ENCODE measurements around the gene GADL1.

Gene GADL1

DNA sequence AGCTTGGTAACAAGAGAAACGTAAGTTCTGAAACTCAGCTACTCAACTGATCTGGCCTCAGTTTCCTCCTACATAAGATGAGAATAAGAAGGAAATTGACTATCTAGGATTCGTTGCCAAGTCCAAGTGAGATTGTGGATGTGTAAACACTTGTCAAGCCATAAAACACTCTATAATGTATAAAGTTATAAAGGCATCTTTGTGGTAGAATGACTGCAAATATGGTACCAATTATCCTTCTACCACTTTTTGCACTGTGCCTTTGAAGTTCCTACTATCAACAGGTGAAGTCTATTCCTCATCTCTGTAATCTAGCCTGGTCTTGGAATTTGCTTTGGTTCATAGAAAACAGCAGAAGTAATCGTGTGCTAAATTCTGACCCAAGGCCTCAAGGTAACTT is 138.2 kb downstream of the GADL1 start:
- no peak for DNase-seq (ENCODE audit: low read depth in 3 of 3)

DNA sequence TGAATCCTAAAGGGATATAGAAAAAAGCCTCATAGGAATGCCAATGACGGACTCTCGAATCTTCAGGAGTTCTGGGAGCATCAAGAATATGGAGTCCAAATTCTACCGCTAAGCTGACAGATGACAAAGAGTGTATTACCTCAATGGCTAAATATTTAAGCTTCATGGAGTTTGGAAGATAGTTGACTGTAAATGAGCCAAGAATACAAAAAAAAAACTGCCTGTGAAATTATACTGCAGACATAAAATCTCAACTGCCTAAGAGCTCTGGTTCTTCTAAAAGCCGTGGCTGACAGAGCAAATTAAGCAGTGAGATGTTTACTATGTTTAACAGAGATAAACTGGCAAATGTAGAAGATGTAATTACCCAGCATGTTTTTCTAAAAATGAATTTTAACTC is 140.0 kb downstream of the GADL1 start:
- no peak for DNase-seq (ENCODE audit: low read depth in 3 of 3)

DNA sequence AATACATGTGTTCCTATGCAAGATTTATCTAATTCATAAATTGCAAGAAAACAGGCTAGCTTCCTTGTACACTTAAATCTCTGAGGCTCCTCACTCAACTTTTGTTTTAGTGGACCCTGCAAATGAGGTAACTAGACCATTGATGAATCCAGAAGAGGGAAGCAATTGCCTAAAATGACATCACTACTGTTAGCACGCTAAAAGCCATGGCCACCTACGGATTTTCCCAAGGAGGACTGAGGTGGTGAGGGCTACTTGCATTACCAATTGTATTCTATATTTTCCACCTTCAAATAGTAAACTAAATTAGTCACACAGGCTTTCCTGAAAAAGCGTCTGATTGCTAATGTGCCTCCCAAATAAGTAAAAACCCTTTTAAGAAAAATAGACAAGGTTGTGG is 140.7 kb downstream of the GADL1 start:
- no peak for DNase-seq (ENCODE audit: low read depth in 3 of 3)

DNA sequence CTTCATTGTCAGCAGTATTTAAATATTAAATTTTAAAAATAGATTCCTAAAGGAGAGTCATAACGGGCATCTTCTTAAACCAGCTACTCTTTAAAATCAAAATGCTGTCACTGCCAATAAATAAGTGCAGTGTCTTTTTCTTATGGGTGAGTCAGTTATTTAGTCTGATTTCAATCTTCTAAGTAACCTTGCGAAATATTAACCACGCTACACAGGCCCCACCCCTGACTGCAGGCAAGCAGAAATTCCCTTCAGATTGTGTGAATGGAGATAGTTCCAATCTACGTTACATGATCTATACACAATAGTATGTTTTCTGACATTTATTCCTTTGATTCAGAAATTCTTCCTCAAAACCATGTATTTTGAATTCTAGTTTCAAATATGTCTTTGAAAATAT is 141.5 kb downstream of the GADL1 start:
- DNase-seq (ENCODE audit: low read depth in 3 of 3) = no peak

DNA sequence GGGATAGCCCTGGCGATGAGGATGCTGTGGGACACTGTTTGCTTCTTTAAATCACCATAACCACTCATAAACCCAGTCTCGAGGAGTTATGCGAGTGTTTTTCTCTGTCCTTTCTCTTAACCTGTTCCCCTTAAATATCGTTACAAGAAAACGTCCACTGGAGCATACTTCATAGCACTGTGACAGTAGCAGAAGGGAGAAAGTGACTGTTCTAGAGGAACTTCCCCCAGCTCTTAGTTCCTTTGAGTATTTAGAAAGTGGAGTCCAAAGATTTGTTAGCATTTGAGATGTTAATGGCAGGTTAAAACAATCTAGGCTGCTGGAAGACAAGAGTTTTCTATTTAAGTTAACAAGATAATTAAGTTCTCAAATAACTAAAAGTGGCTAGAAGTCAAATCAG is 142.0 kb downstream of the GADL1 start:
- no peak for DNase-seq (ENCODE audit: low read depth in 3 of 3)

DNA sequence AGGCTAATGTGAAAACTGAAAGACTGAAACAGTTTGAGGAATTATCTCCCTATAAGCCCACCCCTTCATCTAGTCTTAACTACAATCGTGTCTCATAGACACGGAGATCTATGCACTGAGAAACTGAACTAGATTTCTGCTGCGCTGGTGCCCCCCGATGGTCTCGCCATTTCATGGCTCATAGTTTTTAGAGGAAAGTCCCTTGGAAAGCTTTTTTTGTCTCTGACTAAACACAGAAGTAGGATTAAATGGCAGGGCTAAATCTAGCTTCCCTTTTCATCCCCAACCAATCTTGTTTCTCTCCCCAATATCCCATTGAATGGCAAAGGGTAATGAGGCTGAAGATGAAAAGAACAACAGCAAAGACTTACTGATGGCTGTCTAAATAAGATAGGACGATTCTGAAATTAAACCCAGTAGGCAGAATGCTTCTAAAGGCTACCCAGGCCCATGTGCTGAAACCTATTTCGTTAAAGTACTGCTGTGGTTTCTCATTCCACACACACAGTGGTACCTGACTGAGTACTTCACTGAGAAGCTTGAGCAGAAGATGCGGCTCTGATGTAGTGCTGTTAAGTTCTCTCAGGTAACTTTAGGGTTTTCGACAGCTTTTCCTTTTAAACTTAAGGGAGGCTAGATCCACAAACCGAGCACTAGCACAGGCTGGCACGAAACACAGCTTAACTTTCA is 142.7 kb downstream of the GADL1 start:
- peak in 2 of 3 donors; percentile 23 to 28 for DNase-seq (ENCODE audit: low read depth in 3 of 3)

DNA sequence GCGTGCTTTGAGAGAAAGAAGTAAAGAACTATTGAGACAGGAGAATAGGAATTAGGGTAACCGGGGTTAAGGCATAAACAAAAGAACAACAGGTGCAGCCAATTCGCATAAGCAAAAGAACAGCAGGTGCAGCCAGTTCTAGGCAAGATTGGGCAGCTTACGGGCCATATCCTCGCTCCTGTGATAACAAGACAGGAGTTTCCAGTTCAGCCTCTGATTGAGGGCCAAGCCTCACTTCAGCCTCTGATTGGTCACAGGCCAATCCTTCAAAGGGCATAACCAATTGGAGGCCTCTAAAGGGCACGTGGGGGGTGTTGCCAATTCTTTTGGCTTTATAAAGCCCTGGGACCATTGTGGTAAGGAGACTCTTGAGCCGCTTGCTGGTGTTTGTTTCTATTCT is 143.5 kb downstream of the GADL1 start:
- DNase-seq (ENCODE audit: low read depth in 3 of 3) = no peak

DNA sequence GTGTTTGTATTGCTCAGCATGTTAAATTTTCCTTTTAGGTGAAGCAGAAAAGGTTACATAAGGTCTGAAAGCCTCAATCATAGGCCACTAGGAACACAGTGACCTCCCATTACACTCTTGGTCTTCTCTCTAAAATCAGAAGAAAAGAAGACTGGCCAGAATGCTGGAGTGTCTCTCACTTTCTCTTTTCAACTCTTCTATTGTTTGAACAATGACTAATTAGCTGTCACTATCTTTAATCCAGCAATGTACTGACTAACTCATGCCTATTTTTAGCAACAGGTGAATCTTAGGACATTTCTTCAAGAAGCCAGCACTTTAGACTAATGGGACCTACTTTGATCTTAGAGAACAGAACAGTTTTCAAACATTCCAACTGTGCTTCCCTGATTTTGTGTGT is 145.2 kb downstream of the GADL1 start:
- no peak for DNase-seq (ENCODE audit: low read depth in 3 of 3)

DNA sequence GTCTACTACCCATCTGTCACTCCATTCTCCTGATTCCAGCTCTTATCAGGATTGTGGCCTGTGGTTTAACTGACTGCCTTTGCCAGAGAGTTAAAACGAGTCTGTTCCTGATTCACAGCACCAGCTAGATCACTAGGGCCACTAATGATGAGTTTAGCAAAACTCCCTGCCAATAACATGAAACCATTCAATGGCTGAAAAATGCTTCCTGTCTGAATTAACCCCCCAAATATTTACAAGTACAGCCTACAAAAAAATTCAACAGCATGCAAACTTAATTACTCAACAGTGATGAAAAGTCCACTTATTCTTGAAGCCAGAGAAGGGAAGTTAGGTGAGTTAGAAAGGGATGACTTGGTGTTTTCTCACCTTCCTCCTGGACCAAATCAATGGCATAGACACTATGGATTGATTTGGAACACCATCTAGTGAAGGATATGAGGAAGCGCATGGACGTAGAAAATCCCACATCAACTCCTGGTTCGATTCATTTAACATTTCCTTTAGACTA is 146.6 kb downstream of the GADL1 start:
- no peak for DNase-seq (ENCODE audit: low read depth in 3 of 3)

DNA sequence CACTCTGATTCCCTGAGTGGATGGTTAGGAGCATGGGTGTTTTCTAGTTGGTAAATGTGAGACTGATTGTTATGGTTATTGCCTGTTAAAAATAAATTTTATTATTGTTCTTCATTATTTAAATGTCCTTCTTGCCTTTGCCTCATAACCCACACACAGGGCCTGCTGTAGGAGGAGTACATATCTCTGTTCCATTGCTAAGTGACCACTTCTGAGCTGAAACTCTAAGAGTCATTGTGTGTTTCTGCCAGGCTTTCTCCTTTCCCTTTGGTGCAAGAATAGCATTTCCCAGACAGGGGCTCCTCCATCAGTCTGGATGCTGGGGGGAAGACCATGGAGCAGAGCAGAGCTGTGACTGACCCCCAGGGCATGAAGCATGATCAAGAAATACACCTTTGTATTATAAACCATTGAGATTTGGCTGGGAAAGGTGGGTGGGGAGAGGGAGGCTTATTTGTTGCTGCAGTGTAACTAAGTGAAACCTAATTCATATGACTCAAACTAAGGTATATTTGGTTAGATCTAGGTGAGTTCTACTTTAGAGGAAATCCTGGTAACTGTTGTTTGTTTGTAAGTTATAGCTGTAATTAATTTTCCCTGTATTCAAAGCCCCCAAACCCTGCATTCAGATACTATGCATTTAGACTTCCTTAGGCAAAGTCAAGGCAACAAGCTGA is 150.7 kb downstream of the GADL1 start:
- no peak for DNase-seq (ENCODE audit: low read depth in 3 of 3)

DNA sequence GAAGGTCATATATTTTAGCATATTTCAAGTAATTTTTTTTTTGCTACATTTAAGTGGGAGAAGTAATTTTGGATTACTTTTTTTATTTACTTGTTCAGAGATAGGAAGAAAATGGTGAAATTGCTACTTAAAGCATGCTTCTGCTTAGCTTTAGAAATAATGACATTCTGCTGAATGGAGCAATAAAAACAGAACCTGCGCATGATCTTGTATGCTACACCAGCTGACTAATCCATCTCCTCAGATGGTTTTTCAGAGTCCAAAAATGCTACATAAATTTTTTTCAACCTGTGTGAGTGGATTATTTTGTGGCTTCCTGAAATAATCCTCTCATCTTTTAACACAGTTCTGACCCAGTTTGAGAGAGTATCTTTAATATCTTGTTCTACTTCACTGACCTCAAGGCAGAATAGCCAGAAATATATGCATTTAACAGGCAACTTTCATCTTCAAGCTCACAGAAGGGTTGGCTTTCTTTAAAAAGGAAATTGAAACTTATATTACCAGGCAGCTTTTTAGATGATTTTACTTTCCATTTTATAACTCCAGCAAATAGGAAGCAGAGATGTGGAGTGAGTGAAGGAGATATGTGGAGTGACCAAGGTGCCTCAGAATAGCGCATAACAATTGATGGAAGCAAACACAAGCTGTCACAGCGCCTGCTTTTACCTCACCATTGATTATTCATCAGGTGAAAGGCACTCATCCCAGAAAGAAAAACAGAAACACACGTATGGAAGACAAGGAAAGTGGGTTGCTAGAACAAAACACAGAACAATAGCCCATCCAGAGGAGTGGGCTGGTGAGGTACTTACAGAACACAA is 151.5 kb downstream of the GADL1 start:
- no peak for DNase-seq (ENCODE audit: low read depth in 3 of 3)

DNA sequence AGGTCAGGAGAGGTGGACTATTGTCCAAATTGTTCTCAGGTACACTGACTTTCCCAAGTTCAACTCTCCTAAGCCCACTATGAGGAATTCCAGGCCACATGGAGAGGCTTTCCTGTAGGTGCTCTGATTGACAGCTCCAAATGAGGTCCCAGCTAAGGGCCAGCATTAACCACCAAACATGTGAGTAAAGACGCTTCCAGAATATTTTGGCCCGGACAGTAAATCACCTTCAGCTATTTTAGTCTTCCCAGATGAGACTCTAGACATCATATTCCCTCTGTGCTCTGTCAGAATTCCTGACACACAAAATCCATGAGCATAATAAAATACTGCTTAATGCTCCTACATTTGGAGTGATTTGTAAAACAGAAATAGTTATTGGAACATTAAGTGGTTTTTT is 152.6 kb downstream of the GADL1 start:
- DNase-seq (ENCODE audit: low read depth in 3 of 3) = no peak

DNA sequence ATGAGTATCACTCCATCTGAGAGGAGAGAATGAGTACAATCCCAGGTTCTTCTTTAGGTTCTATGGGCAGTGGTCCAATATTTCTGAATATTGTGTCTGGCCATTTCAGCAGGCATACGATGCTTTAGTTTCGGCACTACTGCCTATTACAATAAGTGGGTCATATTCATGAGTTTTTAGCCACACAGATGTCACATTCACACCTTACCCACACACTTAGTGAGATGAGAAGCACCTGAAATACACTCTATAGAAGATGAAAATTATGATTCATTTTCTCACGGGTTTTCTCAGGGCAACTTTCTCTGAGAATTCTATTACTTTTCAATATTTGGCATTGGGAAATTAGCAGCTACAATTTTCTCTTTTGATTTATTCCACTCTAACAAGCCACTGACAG is 155.9 kb downstream of the GADL1 start:
- DNase-seq (ENCODE audit: low read depth in 3 of 3) = no peak

DNA sequence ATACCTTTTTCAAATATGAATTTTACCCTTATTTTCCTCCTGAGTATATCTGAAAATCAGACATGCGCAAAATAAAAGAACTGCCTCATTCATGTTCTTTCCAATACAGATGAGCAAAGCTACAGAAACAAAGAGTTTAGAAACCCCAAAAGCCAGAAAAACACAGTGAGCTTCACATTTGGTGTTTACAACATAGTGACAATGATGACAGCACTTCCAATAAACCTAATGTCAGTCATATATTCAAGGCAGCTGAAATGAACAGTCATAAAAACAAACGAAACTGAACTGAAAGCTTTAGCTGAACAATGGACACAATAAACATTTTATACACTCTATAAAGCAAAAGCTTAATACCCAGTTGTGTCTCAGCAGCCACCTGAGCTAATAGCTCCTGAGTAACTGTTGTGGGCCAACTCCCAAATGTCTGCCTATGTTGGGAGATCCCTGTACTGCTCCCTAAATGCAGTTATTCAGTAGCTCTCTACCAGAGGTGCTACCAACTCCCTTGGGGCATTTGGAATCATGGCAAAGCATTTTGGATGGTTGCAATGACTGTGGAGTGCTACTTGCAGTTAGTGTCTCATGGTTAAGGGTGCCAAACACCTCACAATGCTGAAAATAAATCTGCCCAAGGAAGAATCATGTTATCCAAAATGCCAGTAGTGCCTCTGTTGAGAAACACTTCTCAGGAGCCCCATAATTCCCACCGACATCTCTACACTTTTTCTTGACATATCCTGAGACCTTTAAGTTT is 156.5 kb downstream of the GADL1 start:
- DNase-seq (ENCODE audit: low read depth in 3 of 3) = no peak

DNA sequence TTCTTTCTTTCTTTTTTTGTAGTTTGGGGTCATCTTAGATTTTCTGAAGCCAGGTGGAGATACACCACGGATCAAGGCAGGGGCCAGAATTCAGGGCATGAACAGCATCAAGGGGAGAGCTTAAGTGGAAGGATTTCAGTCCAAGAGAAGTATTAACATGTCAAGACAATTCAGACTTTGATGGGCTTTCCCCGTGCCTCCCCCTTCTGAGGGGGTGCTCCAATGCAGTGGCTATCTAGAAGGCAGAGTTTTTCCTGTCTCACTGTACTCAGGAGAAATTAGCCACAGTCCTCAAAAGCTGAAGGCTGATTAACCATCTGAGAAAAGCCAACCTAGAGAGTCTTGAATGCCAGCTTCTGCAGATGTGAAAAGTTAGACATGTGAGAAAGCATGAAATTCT is 160.8 kb downstream of the GADL1 start:
- DNase-seq (ENCODE audit: low read depth in 3 of 3) = no peak

DNA sequence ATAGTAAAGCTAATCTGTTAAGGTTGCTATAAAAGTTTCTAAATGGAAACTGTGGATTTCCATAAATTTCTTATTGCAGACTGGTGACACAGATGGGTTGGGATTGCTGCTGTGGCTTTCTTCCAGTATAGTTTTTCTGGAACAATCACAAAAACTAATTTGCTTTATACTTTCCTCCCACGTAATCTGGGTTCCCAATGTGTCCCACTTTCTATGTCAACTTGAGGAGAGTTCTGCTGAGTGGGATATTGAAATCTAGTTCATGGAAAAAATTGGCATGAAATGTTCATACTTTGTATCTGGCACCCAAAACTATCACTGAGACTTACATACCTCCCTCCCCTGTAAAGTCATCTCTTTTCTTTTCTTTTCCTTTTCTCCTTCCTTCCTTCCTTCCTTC is 161.3 kb downstream of the GADL1 start:
- no peak for DNase-seq (ENCODE audit: low read depth in 3 of 3)

DNA sequence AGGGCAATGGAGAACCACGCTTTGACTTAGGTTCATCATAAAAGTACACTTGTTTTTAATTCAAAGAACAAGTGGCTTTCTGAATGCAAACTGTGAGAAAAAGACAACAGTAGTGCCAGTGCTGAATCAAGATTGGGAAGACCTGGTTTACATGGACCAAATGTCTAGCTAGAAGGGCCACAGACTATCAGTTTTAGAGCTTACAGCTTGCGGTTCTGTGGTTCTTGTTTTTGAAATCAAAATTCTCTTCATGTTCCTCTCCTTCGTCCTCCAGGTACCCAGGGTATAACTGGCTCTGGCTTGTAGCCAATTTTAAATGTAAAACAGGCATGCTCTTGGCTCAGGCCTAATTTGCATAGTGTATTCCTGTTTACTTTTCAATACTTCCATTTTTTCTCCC is 163.5 kb downstream of the GADL1 start:
- DNase-seq (ENCODE audit: low read depth in 3 of 3) = no peak

DNA sequence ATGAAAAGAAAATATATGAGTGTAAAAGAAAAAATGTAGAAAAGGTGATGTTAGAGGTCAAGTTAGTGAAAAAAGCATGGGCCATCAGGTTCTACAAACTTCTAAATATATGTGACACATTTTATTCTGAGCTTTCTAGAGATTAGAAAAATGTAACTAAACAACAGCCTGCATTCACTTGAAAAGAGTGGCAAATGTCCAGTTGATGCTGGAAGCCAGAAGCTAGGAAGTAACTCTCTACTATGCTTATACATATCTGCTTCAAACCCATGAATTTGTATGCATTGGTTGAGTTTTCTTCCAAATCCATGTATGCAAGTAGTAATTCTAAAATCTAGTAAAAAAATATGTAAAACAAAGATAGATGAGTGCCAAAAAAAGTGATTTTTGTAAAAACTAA is 164.5 kb downstream of the GADL1 start:
- no peak for DNase-seq (ENCODE audit: low read depth in 3 of 3)

DNA sequence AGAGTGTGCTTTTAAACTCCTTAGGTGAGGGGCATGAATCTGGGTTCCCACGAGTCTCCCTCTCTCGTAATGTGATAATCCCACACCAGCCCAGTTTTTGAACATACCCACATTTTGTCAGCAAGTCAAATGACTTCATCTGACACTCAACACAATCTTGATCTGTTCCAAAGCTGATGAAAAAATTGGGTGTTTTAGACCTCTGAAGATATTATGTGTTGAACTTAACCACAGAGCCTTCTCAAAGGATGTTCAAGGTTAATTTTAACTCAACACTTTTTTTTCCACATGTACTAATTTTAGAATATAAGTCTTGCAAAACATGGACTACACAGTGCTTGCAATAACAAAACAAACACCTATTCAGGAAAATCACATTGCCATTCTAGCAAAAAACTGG is 164.9 kb downstream of the GADL1 start:
- DNase-seq (ENCODE audit: low read depth in 3 of 3) = no peak

DNA sequence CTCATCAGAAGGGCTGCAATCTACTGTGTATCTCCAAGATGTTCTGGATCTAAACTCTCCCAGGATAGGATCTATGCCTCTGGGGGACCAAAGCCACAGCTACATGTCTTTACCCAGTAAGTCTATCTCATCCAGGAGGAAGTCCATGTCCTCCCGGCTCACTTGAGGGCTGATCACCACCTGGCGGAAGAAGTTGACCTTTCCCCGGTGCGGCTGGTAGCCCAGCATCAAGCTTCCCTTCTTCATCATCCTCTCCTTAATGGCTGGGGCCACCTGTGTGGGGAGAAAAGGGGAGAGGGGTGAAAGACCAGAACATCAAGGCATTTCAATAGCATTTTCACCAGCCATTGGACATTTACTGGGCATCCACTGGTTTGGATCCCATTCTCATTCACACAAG is 166.3 kb downstream of the GADL1 start:
- DNase-seq (ENCODE audit: low read depth in 3 of 3) = no peak

DNA sequence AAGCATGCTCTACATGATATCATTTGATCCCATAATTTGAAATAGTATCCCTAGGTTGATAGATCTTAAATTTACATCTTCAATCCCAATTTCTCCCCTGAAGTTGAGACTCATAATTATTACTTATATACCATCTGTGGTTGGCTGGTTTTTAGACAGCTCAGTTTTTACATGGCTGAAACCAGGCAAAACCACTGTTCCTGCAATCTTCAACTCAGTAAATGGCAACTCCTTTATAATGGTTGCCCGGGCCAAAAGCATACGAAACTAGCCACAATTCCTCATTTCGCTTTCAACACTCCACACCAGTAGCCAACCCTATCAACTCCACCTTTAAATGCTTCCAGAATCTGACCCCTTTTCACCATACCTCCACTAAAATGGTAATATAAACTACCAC is 169.6 kb downstream of the GADL1 start:
- DNase-seq (ENCODE audit: low read depth in 3 of 3) = no peak

DNA sequence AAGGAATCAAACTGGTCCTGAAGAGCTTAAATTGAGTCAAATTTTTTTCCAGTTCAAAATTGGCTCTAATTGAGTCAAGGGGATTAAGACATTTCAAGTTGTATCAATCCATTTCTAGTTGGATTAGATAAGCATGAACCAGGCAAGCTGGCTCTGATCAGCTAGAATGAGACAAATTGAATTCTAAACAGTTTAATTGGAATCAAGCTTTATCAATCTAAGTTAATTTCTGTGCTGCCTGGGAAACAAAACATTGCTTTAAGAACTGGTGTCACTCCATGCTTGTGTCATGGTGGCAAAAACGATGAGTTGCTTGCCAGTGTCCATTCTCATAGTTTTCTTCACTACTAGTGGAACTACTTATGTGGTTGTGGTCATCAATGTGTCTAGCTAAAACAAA is 171.2 kb downstream of the GADL1 start:
- no peak for DNase-seq (ENCODE audit: low read depth in 3 of 3)

All from stimulated activated CD4-positive, alpha-beta T cell treated with anti-CD3 and anti-CD28 coated beads, TNF-alpha, amount 100 ng/mL, for 48 hours (primary cell).